ENCODE results near the gene SAMD11.

DNA sequence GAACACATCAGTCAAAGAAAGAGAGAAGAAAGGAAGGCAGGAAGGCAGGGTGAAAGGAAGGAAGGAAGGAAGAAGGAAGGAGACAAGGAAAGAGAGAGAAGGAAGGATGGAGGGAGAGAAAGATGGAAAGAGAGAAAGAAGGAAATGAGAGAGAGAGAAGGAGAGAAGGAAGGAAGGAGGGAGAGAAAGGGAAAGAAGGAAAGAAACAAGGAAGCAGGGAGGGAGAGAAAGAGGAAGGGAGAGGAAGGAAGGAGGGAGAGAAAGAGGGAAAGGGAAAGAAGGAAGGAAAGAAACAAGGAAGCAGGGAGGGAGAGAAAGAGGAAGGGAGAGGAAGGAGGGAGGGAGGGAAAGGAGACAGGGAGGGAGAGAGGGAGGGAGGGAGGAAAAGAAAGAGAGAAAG is 35.4 kb upstream of the SAMD11 start:
- TF ChIP-seq ZNF274 (IDR thresholded peaks at IDR 0.05; ENCODE audit: low read depth, low read length) (no peak), YY1 (IDR thresholded peaks at IDR 0.05; ENCODE audit: insufficient read depth, insufficient read length) (no peak), SUZ12 (IDR thresholded peaks at IDR 0.05; ENCODE audit: extremely low read depth, insufficient read depth, insufficient read length) (no peak)
